Measurements from ENCODE around the gene CMSS1.

- TF ChIP-seq CTCF (tag by site-specific recombination; IDR thresholded peaks at IDR 0.05) (no peak), ZNF121 (tag by site-specific recombination; IDR thresholded peaks at IDR 0.05) (no peak), KLF10 (tag by site-specific recombination; IDR thresholded peaks at IDR 0.05) (no peak), ZNF24 (tag by site-specific recombination; IDR thresholded peaks at IDR 0.05) (no peak), PBX3 (CRISPR knock-in tag; IDR thresholded peaks at IDR 0.05) (no peak), ZNF791 (tag by site-specific recombination; IDR thresholded peaks at IDR 0.05) (no peak), ZNF155 (tag by site-specific recombination; IDR thresholded peaks at IDR 0.05) (no peak), ZNF37A (tag by site-specific recombination; IDR thresholded peaks at IDR 0.05) (no peak)
These were observed 46.6 kb downstream of the CMSS1 start for GRCh38 chr3:99864289-99864688.
